ENCODE measurements around the gene CASTOR2.

- no peak for TF ChIP-seq POLR2A (IDR thresholded peaks at IDR 0.05)
- no peak for TF ChIP-seq CTCF (IDR thresholded peaks at IDR 0.05)
- no peak for TF ChIP-seq POLR2AphosphoS5 (IDR thresholded peaks at IDR 0.05)
- TF ChIP-seq EP300 (IDR thresholded peaks at IDR 0.05; ENCODE audit: low read depth), result no peak
These were observed 74.7 kb downstream of the CASTOR2 start for GRCh38 chr7:75039166-75039565.

Measured in transverse colon (tissue), 4 donors.